HT-29 (cell line): ENCODE data around the gene SLC16A12. TPM values are rescaled to one million over a fixed set of nuclear protein-coding genes. Genes with fewer than 3 reads are reported as not detected.
"Not testable (repeated sequence)": the region's sequence is repeated elsewhere in the genome, so short reads cannot be mapped to it uniquely, and the experiment has no call there.

Experiments used
- DNase-seq: peaks from one replicate; pipeline ENCODE4 v3.0.0-alpha.2; 2015; ENCODE audit warnings: low spot score
- total RNA-seq: library from RNA; depleted of rRNA; stranded (reverse); fragments of >200 nt; shearing (Covaris generic); gene quantifications from 2 replicates; pipeline ENCODE4 v1.2.3, GENCODE V29; 2014

SLC16A12 gene
- total RNA-seq, 1 experiment from 2014 or later = 0.18 TPM

GRCh38 chr10:89471110-89471809 is 64.1 kb downstream of the SLC16A12 start:
- DNase-seq = no peak

- no peak for DNase-seq
These were observed 64.8 kb downstream of the SLC16A12 start for GRCh38 chr10:89470628-89471027.

- peak; percentile 42 for DNase-seq
These were observed 65.9 kb downstream of the SLC16A12 start for GRCh38 chr10:89469517-89469916.

- DNase-seq = peak; percentile 54
These were observed 67.0 kb downstream of the SLC16A12 start for GRCh38 chr10:89468191-89468965.

GRCh38 chr10:89466599-89467035 is 68.8 kb downstream of the SLC16A12 start:
- DNase-seq = peak; percentile 81

GRCh38 chr10:89465196-89465595 is 70.2 kb downstream of the SLC16A12 start:
- no peak for DNase-seq

- DNase-seq = no peak
These were observed 71.4 kb downstream of the SLC16A12 start for GRCh38 chr10:89463846-89464537.

GRCh38 chr10:89458784-89459183 is 76.6 kb downstream of the SLC16A12 start:
- DNase-seq = no peak

GRCh38 chr10:89458291-89458690 is 77.1 kb downstream of the SLC16A12 start:
- peak; percentile 36 for DNase-seq

GRCh38 chr10:89454561-89455347 is 80.6 kb downstream of the SLC16A12 start:
- no peak for DNase-seq

GRCh38 chr10:89452193-89452592 is 83.2 kb downstream of the SLC16A12 start:
- no peak for DNase-seq

GRCh38 chr10:89450901-89451300 is 84.5 kb downstream of the SLC16A12 start:
- DNase-seq = no peak

- not testable (repeated sequence) for DNase-seq
These were observed 90.6 kb downstream of the SLC16A12 start for GRCh38 chr10:89444819-89445218.

- no peak for DNase-seq
These were observed 93.1 kb downstream of the SLC16A12 start for GRCh38 chr10:89442289-89442688.

GRCh38 chr10:89440226-89441009 is 95.0 kb downstream of the SLC16A12 start:
- DNase-seq = no peak

GRCh38 chr10:89438525-89438924 is 96.9 kb downstream of the SLC16A12 start:
- no peak for DNase-seq

GRCh38 chr10:89431977-89432376 is 103.4 kb downstream of the SLC16A12 start:
- peak; percentile 65 for DNase-seq

GRCh38 chr10:89428877-89429276 is 106.5 kb downstream of the SLC16A12 start:
- DNase-seq = no peak

GRCh38 chr10:89427629-89428028 is 107.8 kb downstream of the SLC16A12 start:
- DNase-seq = no peak

GRCh38 chr10:89426230-89426868 is 109.0 kb downstream of the SLC16A12 start:
- peak; percentile 74 for DNase-seq
